GM21423 (cell line): Measurements from ENCODE around the gene RHOB.
"Not testable (repeated sequence)": the region's sequence is repeated elsewhere in the genome, so short reads cannot be mapped to it uniquely, and the experiment has no call there.

Experiments
- ATAC-seq: cut with Tn5 transposase; IDR thresholded peaks from one replicate; pipeline ENCODE4 v1.9.1; 2021; ENCODE audit warnings: mild to moderate bottlenecking, moderate library complexity; ENCODE audit not compliant: unreplicated experiment

RHOB gene

GRCh38 chr2:20488782-20489181, 41.9 kb downstream of the RHOB start:
- ATAC-seq, result no peak

GRCh38 chr2:20490300-20491181, 43.7 kb downstream of the RHOB start:
- ATAC-seq, result no peak

GRCh38 chr2:20491739-20492531, 45.1 kb downstream of the RHOB start:
- ATAC-seq, result no peak

GRCh38 chr2:20493095-20493494, 46.2 kb downstream of the RHOB start:
- ATAC-seq, result not testable (repeated sequence)

- no peak for ATAC-seq
These were observed 47.4 kb downstream of the RHOB start for GRCh38 chr2:20494241-20494640.

GRCh38 chr2:20496076-20496872, 49.4 kb downstream of the RHOB start:
- no peak for ATAC-seq

- no peak for ATAC-seq
These were observed 50.1 kb downstream of the RHOB start for GRCh38 chr2:20496942-20497341.
